GM20000 (cell line): ENCODE results near the gene LHFPL2.
"Not testable (repeated sequence)": the region's sequence is repeated elsewhere in the genome, so short reads cannot be mapped to it uniquely, and the experiment has no call there.

Experiments
- DNase-seq: peaks from one replicate; pipeline ENCODE4 v3.0.0; 2012; ENCODE audit warnings: low spot score
- TF ChIP-seq, protein P1 (sequence below): IDR thresholded peaks from 2 replicates; pipeline ENCODE4 v1.5.1; 2012; ENCODE audit warnings: mild to moderate bottlenecking, control low read depth; ENCODE audit errors: extremely low read depth, missing control alignments

LHFPL2 gene

DNA sequence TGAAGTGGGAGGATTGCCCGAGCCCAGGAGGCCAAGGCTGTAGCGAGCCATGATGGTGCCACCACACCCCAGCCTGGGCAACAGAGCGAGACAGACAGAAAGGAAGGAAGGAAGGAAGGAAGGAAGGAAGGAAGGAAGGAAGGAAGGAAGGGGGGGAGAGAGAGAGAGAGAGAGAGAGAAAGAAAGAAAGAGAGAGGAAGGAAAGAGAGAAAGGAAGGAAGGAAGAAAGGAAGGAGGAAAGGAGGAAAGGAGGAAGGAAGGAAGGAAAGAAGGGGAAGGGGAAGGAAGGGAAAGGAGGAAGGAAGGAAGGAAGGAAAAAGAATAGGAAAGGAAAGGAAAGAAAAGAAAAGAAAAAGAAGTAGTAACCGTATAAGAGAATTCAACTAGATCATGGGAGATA, 20.8 kb upstream of the LHFPL2 start:
- TF ChIP-seq, protein P1, sequence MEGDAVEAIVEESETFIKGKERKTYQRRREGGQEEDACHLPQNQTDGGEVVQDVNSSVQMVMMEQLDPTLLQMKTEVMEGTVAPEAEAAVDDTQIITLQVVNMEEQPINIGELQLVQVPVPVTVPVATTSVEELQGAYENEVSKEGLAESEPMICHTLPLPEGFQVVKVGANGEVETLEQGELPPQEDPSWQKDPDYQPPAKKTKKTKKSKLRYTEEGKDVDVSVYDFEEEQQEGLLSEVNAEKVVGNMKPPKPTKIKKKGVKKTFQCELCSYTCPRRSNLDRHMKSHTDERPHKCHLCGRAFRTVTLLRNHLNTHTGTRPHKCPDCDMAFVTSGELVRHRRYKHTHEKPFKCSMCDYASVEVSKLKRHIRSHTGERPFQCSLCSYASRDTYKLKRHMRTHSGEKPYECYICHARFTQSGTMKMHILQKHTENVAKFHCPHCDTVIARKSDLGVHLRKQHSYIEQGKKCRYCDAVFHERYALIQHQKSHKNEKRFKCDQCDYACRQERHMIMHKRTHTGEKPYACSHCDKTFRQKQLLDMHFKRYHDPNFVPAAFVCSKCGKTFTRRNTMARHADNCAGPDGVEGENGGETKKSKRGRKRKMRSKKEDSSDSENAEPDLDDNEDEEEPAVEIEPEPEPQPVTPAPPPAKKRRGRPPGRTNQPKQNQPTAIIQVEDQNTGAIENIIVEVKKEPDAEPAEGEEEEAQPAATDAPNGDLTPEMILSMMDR = no peak
- no peak for DNase-seq

DNA sequence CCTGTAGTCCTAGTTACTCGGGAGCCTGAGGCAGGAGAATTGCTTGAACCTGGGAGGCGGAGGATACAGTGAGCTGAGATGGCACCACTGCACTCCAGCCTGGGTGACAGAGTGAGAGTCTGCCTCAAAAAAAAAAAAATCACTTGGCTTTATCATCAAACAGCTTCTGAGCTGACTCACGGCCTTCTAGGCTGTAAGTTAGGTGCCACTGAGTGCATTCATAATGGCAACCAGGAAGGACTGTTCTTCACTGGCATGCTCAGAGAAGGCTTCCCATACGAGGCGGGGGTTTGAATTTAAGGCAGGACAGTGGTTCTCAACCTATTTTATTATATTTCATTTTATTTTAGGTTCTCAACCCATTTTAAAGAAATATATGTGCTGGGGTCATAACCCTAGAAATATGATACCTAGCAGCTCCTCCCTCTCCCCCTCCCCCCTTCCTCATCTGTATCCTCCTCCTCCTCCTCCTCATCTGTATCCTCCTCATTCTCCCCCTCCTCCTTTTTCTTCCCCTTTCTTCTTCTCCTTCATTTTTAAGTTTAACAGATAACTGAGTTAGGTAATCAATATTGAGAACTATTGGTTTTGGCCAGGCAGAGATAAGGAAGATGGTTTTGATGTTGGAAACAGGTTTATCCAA, 19.0 kb upstream of the LHFPL2 start:
- DNase-seq = no peak
- TF ChIP-seq, protein P1 = no peak

DNA sequence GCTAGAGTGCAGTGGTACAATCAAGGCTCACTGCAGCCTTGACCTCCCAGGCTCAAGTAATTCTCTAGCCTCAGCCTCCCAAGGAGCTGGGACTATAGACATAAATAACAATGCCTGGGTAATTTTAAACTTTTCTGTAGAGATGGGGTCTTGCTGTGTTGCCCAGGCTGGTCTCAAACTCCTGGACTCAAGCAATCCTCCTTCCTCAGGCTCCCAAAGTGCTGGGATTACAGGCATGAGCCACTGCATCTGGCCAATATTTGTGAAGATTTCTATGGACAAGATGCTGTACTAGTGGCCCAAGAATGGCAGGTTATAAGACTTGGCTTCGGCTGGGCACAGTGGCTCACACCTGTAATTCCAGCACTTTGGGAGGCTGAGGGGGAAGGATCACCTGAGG, 18.4 kb upstream of the LHFPL2 start:
- not testable (repeated sequence) for DNase-seq

DNA sequence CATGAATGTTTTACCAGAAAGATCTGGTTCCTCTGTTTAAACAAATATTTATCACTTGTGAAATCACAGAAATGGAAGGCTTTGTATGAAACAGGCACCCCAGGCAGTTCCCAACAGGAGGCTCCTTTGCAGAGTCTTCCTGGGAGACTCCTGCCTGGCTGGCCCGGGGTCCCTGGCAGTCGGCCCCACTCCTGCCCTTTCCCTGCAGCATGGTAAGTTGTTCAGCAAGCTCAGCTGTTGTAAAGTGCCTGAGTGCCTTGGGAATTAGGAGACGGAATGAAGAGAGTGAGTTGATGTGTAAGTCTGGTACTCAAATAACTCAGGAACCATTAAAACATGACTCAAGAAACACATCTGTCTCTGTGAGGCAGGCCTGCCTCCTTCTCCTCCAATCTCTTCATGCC, 17.5 kb upstream of the LHFPL2 start:
- TF ChIP-seq, protein P1 = no peak

DNA sequence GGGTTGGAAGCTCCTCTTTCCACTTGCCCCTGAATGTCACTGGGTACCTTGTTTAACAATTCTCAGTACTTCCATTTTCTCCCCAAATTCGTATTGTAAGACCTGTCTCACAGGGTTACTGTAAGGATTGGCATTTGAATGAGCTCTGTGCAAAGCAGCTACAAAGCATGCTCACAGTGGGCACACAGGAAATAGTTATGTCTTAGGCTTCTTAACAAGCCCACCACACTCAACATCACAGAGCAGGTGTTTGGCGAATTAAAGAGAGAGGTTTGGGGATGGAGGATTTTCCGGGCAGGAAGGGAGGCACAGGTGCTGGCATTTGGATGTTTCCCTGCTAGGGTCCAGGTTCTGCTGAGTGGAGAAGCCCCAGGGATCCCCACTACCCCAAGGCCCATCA, 17.0 kb upstream of the LHFPL2 start:
- TF ChIP-seq, protein P1 = no peak
- DNase-seq = no peak

More for the DNA sequence above, 17.5 kb upstream of the LHFPL2 start:
- no peak for DNase-seq

DNA sequence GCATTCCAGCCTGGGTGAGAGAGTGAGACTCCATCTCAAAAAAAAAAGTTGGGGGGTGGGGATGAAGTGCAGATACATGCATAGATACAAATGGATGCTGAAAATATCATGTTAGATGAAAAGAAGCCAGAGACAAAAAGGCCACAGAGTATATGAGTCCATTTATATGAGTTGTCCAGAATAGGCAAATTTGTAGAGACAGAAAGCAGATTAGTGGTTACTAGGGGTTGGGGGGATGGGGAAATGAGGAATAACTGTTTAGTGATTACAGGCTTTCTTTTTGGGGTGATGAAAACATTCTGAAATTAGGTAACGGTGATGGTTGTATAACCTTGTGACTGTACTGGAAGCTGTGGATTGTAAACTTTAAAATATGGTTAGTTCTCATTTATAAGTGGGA, 13.8 kb upstream of the LHFPL2 start:
- DNase-seq = no peak
- TF ChIP-seq, protein P1 = no peak

DNA sequence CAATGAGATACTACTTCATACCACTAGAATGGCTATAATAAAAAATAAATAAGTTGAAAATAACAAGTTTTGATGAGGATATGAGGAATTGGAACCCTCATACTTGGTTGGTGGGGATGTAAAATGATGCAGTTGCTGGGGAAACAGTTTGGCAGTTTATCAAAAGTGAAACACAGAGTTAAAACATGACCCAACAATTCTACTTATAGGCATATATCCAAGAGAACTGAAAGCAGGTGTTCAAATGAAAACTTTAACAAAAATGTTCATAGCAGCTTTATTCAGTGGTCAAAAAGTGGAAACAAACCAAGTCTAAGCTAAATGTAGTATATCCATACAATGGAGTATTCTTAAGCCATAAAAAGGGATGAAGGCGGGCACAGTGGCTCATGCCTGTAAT, 13.1 kb upstream of the LHFPL2 start:
- peak; percentile 54 for DNase-seq
- TF ChIP-seq, protein P1 = no peak

DNA sequence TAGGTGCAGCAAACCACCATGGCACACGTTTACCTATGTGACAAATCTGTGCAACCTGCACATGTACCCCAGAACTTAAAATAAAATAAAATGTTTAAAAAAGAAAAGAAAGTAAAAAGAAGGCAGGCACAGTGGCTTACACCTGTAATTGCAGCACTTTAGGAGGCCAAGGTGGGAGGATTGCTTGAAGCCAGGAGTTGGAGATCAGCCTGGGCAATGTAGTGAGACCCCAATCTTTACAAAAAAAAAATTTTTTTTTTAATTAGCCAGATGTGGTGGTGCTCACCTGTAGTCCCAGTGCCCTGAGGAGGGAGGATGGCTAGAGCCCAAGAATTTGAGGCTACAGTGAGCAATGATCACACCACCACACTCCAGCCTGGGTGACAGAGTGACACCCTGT, 12.5 kb upstream of the LHFPL2 start:
- TF ChIP-seq, protein P1 = no peak
- DNase-seq = no peak
